KOPT-K1 (cell line): Measurements from ENCODE around the gene CNTNAP5.

Experiments used
- H3K27ac ChIP-seq: fragments of 200-600 bp; sonication (generic); 2 replicates; pipeline ENCODE4 v1.5.1; 2016; ENCODE audit warnings: antibody characterized with exemption, mild to moderate bottlenecking, low read depth, low read length; ENCODE audit not compliant: poor library complexity, severe bottlenecking
- H3K36me3 ChIP-seq: fragments of 200-600 bp; sonication (generic); 2 replicates; pipeline ENCODE4 v1.5.1; 2017; ENCODE audit warnings: antibody characterized with exemption, mild to moderate bottlenecking, low read length, moderate library complexity; ENCODE audit not compliant: insufficient read depth
- H3K9me3 ChIP-seq: fragments of 200-600 bp; sonication (generic); 2 replicates; pipeline ENCODE4 v1.5.1; 2017; ENCODE audit warnings: antibody characterized with exemption, low read length, mild to moderate bottlenecking; ENCODE audit not compliant: insufficient read depth, poor library complexity, severe bottlenecking

The CNTNAP5 gene

GRCh38 chr2:124250433-124250832, 225.3 kb downstream of the CNTNAP5 start:
- Histone ChIP-seq H3K9me3 (no peaks in the 10 kb centered on the region), H3K36me3 (no peaks in the 10 kb centered on the region), H3K27ac (no peak overlapping the region)

GRCh38 chr2:124254621-124255020, 229.5 kb downstream of the CNTNAP5 start:
- Histone ChIP-seq H3K9me3 (no peaks in the 10 kb centered on the region), H3K27ac (no peak overlapping the region)

GRCh38 chr2:124257120-124257519, 232.0 kb downstream of the CNTNAP5 start:
- Histone ChIP-seq H3K9me3 (no peaks in the 10 kb centered on the region), H3K36me3 (no peaks in the 10 kb centered on the region), H3K27ac (no peak overlapping the region)

More at GRCh38 chr2:124254621-124255020, 229.5 kb downstream of the CNTNAP5 start:
- no peaks in the 10 kb centered on the region for H3K36me3 ChIP-seq

GRCh38 chr2:124258140-124258880, 233.2 kb downstream of the CNTNAP5 start:
- Histone ChIP-seq H3K27ac (no peak overlapping the region), H3K9me3 (no peaks in the 10 kb centered on the region), H3K36me3 (no peaks in the 10 kb centered on the region)

DNA sequence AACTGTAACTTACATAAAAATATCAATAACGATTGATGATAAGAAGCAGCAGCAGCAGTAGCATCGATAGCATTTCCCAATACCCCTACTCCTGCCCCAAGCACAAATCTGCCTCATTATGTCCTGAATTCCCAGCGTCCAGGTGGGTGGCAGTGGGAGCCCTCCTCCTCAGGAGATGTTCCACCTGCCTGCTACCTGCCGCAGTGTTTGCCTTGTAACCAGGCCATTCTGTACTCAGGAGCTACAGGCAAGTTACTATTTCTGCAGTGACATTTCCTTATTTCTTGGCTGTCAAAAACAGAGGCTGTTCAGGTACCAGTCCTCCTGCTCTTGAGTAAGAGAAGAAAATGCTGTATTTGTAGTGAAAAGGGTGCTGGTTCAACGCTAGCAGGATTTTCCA, 236.4 kb downstream of the CNTNAP5 start:
- no peaks in the 10 kb centered on the region for H3K9me3 ChIP-seq
- no peaks in the 10 kb centered on the region for H3K36me3 ChIP-seq
- no peak overlapping the region for H3K27ac ChIP-seq

- Histone ChIP-seq H3K27ac (no peak overlapping the region), H3K9me3 (no peaks in the 10 kb centered on the region), H3K36me3 (no peaks in the 10 kb centered on the region)
Observed at GRCh38 chr2:124264551-124265091, 239.5 kb downstream of the CNTNAP5 start.

DNA sequence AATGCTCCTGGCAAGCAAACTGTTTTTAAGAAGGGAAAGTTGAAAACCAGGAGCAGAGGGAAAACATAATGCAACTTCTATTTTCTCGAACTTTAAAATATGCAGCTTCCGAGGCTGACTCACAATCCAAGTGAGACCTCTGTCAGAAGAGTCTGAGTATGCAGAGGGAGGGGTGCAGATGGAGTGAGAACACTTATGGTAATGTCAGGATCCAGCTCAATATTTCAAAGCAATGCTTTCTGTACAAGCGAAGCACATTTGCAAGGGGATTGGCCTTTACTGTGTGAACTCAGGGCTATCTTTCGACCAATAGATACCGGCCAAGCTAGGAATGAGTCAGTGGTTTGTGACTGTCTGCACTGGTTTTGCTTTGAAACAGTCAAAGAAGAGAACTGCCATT, 242.7 kb downstream of the CNTNAP5 start:
- Histone ChIP-seq H3K27ac (no peak overlapping the region), H3K9me3 (no peaks in the 10 kb centered on the region), H3K36me3 (no peaks in the 10 kb centered on the region)

GRCh38 chr2:124269348-124269747, 244.3 kb downstream of the CNTNAP5 start:
- Histone ChIP-seq H3K27ac (no peak overlapping the region), H3K9me3 (no peaks in the 10 kb centered on the region)

DNA sequence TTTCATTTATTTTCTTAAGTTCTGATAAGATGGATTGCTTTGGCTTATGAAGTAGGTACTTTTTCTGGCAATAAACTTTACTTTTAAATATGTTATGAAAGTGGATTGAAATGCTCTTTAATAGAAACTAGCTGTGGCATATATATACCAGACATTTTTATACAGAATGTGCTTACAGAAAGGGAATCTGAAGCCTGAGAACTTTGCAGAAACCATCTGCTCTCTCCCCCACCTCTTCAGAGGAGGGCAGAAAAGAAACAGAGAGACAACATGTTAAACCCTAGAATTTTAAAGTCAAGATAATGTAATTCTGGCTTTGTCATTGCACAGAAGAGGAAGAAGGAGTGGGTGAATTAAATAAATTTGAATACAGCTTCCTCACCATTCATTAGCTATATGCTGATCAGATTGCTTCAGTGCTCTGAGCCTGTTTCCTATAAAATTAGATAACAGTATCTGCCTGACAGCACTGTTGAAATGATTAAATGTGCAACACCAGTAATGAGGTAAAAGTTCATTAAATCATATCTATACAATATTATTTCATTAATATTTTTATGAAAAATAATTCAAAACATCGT, 247.3 kb downstream of the CNTNAP5 start:
- Histone ChIP-seq H3K36me3 (no peaks in the 10 kb centered on the region), H3K27ac (no peak overlapping the region), H3K9me3 (no peaks in the 10 kb centered on the region)

More at GRCh38 chr2:124269348-124269747, 244.3 kb downstream of the CNTNAP5 start:
- H3K36me3 ChIP-seq: no peaks in the 10 kb centered on the region

GRCh38 chr2:124281541-124281940, 256.5 kb downstream of the CNTNAP5 start:
- Histone ChIP-seq H3K36me3 (no peaks in the 10 kb centered on the region), H3K9me3 (no peaks in the 10 kb centered on the region), H3K27ac (no peak overlapping the region)

GRCh38 chr2:124283096-124283495, 258.0 kb downstream of the CNTNAP5 start:
- no peaks in the 10 kb centered on the region for H3K9me3 ChIP-seq
- H3K27ac ChIP-seq: no peak overlapping the region
- no peaks in the 10 kb centered on the region for H3K36me3 ChIP-seq

DNA sequence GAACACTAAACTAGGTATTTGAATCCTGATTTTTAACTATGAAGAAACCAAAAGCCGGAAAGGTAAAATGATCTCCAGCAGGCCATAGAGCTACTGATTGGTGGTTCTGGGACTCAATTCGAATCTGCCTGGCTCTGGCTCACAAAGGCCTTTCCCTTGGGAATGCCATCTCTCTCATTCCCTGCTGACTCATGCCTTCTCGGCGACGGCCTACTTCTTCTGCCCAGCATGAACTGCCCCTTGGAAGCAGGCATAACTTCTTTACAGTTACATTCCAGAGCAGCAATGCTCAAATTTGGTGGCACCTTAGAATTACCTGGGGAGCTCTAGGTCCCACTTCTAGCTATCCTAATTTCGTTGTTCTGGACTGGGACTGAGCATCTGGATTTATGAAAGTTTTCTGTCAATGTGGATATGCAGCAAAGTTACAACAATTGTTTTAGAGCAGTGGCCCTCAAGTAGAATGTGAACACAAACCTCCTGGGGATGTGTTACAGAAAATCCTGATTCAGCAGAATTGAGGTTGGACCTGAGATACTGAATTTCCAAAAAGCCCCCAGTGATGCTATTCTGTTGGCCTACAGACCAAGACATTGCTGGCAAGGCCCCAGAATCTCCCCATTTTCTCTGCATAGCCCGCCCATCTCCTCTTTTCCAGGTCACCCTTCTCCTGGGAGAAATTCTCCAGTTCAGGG, 261.1 kb downstream of the CNTNAP5 start:
- H3K36me3 ChIP-seq: no peaks in the 10 kb centered on the region
- H3K27ac ChIP-seq: no peak overlapping the region
- no peaks in the 10 kb centered on the region for H3K9me3 ChIP-seq

- Histone ChIP-seq H3K36me3 (no peaks in the 10 kb centered on the region), H3K9me3 (no peaks in the 10 kb centered on the region), H3K27ac (no peak overlapping the region)
Observed at GRCh38 chr2:124289060-124289459, 264.0 kb downstream of the CNTNAP5 start.

GRCh38 chr2:124289615-124290014, 264.5 kb downstream of the CNTNAP5 start:
- no peaks in the 10 kb centered on the region for H3K36me3 ChIP-seq
- H3K9me3 ChIP-seq: no peaks in the 10 kb centered on the region
- no peak overlapping the region for H3K27ac ChIP-seq

GRCh38 chr2:124296470-124296869, 271.4 kb downstream of the CNTNAP5 start:
- Histone ChIP-seq H3K36me3 (no peaks in the 10 kb centered on the region), H3K9me3 (no peaks in the 10 kb centered on the region)

More at GRCh38 chr2:124296470-124296869, 271.4 kb downstream of the CNTNAP5 start:
- no peak overlapping the region for H3K27ac ChIP-seq
